KOPT-K1 (cell line): ENCODE measurements around the gene PCMTD2.
A peak's percentile ranks its signal among the peaks of the same experiment; 100 is the strongest.

ENCODE experiments used
- H3K27ac ChIP-seq: fragments of 200-600 bp; sonication (generic); 2 replicates; pipeline ENCODE4 v1.5.1; 2016; ENCODE audit warnings: antibody characterized with exemption, mild to moderate bottlenecking, low read depth, low read length; ENCODE audit not compliant: poor library complexity, severe bottlenecking
- H3K36me3 ChIP-seq: fragments of 200-600 bp; sonication (generic); 2 replicates; pipeline ENCODE4 v1.5.1; 2017; ENCODE audit warnings: antibody characterized with exemption, mild to moderate bottlenecking, low read length, moderate library complexity; ENCODE audit not compliant: insufficient read depth
- H3K9me3 ChIP-seq: fragments of 200-600 bp; sonication (generic); 2 replicates; pipeline ENCODE4 v1.5.1; 2017; ENCODE audit warnings: antibody characterized with exemption, low read length, mild to moderate bottlenecking; ENCODE audit not compliant: insufficient read depth, poor library complexity, severe bottlenecking

Gene PCMTD2

GRCh38 chr20:64254571-64255360, 782 bp upstream of the PCMTD2 start:
- Histone ChIP-seq H3K36me3 (no peaks in the 10 kb centered on the region), H3K27ac (peak overlapping the region; percentile 84), H3K9me3 (no peaks in the 10 kb centered on the region)

- H3K9me3 ChIP-seq = no peaks in the 10 kb centered on the region
- H3K27ac ChIP-seq = peak overlapping the region; percentile 84
- peaks cover 11% of the 10 kb centered on the region; the same call in 1 of the 2 replicates for H3K36me3 ChIP-seq
Measured at GRCh38 chr20:64256282-64256935, 861 bp downstream of the PCMTD2 start.

- no peaks in the 10 kb centered on the region for H3K9me3 ChIP-seq
- peaks cover 13% of the 10 kb centered on the region; the same call in 1 of the 2 replicates for H3K36me3 ChIP-seq
- no peak overlapping the region for H3K27ac ChIP-seq
Measured at GRCh38 chr20:64257107-64257757, 1.7 kb downstream of the PCMTD2 start.

GRCh38 chr20:64258071-64258823, 2.7 kb downstream of the PCMTD2 start:
- Histone ChIP-seq H3K36me3 (peaks cover 16% of the 10 kb centered on the region), H3K9me3 (no peaks in the 10 kb centered on the region), H3K27ac (no peak overlapping the region)

- H3K27ac ChIP-seq = no peak overlapping the region
- H3K36me3 ChIP-seq = peaks cover 19% of the 10 kb centered on the region
- H3K9me3 ChIP-seq = no peaks in the 10 kb centered on the region
Measured at GRCh38 chr20:64260239-64260638, 4.7 kb downstream of the PCMTD2 start.

GRCh38 chr20:64261138-64261537, 5.6 kb downstream of the PCMTD2 start:
- Histone ChIP-seq H3K9me3 (no peaks in the 10 kb centered on the region), H3K27ac (no peak overlapping the region), H3K36me3 (peaks cover 27% of the 10 kb centered on the region)

GRCh38 chr20:64264091-64264490, 8.5 kb downstream of the PCMTD2 start:
- Histone ChIP-seq H3K36me3 (peaks cover 38% of the 10 kb centered on the region), H3K27ac (no peak overlapping the region), H3K9me3 (no peaks in the 10 kb centered on the region)

GRCh38 chr20:64265201-64265600, 9.7 kb downstream of the PCMTD2 start:
- H3K36me3 ChIP-seq = peaks cover 40% of the 10 kb centered on the region
- H3K9me3 ChIP-seq = no peaks in the 10 kb centered on the region
- H3K27ac ChIP-seq = no peak overlapping the region

GRCh38 chr20:64266988-64267387, 11.4 kb downstream of the PCMTD2 start:
- Histone ChIP-seq H3K9me3 (no peaks in the 10 kb centered on the region), H3K36me3 (peaks cover 34% of the 10 kb centered on the region), H3K27ac (no peak overlapping the region)

- no peaks in the 10 kb centered on the region for H3K9me3 ChIP-seq
- H3K36me3 ChIP-seq = peaks cover 34% of the 10 kb centered on the region
- H3K27ac ChIP-seq = no peak overlapping the region
Measured at GRCh38 chr20:64268174-64268573, 12.6 kb downstream of the PCMTD2 start.

GRCh38 chr20:64269604-64270411, 14.3 kb downstream of the PCMTD2 start:
- Histone ChIP-seq H3K36me3 (peaks cover 46% of the 10 kb centered on the region), H3K27ac (no peak overlapping the region), H3K9me3 (no peaks in the 10 kb centered on the region)

GRCh38 chr20:64271636-64272035, 16.1 kb downstream of the PCMTD2 start:
- Histone ChIP-seq H3K27ac (no peak overlapping the region), H3K9me3 (no peaks in the 10 kb centered on the region), H3K36me3 (peaks cover 36% of the 10 kb centered on the region)

GRCh38 chr20:64273109-64273508, 17.6 kb downstream of the PCMTD2 start:
- H3K27ac ChIP-seq = no peak overlapping the region
- H3K36me3 ChIP-seq = peaks cover 29% of the 10 kb centered on the region
- no peaks in the 10 kb centered on the region for H3K9me3 ChIP-seq

GRCh38 chr20:64276817-64277216, 21.3 kb downstream of the PCMTD2 start:
- Histone ChIP-seq H3K9me3 (no peaks in the 10 kb centered on the region), H3K27ac (no peak overlapping the region), H3K36me3 (peaks cover 17% of the 10 kb centered on the region)
